Measurements from ENCODE around the gene DPF3. TPM values are rescaled to one million over a fixed set of nuclear protein-coding genes. Genes with fewer than 3 reads are reported as not detected.
A peak's percentile ranks its signal among the peaks of the same experiment; 100 is the strongest.

Gene DPF3
- total and polyA plus RNA-seq, 9 of the 15 experiments (the other 6 are each of a cell fraction or from before 2014, with no cell fraction given): 0.21 to 4.9 (median 1.2) TPM

GRCh38 chr14:72893636-72894322 is at the start of gene DPF3 (continued):
- TF ChIP-seq, protein P1, sequence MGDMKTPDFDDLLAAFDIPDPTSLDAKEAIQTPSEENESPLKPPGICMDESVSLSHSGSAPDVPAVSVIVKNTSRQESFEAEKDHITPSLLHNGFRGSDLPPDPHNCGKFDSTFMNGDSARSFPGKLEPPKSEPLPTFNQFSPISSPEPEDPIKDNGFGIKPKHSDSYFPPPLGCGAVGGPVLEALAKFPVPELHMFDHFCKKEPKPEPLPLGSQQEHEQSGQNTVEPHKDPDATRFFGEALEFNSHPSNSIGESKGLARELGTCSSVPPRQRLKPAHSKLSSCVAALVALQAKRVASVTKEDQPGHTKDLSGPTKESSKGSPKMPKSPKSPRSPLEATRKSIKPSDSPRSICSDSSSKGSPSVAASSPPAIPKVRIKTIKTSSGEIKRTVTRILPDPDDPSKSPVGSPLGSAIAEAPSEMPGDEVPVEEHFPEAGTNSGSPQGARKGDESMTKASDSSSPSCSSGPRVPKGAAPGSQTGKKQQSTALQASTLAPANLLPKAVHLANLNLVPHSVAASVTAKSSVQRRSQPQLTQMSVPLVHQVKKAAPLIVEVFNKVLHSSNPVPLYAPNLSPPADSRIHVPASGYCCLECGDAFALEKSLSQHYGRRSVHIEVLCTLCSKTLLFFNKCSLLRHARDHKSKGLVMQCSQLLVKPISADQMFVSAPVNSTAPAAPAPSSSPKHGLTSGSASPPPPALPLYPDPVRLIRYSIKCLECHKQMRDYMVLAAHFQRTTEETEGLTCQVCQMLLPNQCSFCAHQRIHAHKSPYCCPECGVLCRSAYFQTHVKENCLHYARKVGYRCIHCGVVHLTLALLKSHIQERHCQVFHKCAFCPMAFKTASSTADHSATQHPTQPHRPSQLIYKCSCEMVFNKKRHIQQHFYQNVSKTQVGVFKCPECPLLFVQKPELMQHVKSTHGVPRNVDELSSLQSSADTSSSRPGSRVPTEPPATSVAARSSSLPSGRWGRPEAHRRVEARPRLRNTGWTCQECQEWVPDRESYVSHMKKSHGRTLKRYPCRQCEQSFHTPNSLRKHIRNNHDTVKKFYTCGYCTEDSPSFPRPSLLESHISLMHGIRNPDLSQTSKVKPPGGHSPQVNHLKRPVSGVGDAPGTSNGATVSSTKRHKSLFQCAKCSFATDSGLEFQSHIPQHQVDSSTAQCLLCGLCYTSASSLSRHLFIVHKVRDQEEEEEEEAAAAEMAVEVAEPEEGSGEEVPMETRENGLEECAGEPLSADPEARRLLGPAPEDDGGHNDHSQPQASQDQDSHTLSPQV (IDR thresholded peaks at IDR 0.05): no peak
- TF ChIP-seq, protein P2, sequence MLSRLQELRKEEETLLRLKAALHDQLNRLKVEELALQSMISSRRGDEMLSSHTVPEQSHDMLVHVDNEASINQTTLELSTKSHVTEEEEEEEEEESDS (CRISPR knock-in tag; IDR thresholded peaks at IDR 0.05): no peak
- TF ChIP-seq ZNF324 (CRISPR knock-in tag; IDR thresholded peaks at IDR 0.05) (no peak), ZNF407 (IDR thresholded peaks at IDR 0.05; ENCODE audit: low read depth) (no peak), HNRNPH1 (optimal IDR thresholded peaks at IDR 0.05; ENCODE audit: low read depth, low read length) (no peak), CLOCK (CRISPR knock-in tag; IDR thresholded peaks at IDR 0.05; ENCODE audit: borderline replicate concordance) (no peak), RBFOX2 (IDR thresholded peaks at IDR 0.05; ENCODE audit: low read depth, low read length) (peak; percentile 60), VEZF1 (CRISPR knock-in tag; IDR thresholded peaks at IDR 0.05) (peak; percentile 39; the same call in 1 of the 2 replicates), HMG20B (CRISPR knock-in tag; IDR thresholded peaks at IDR 0.05) (no peak)

Data from K562 (cell line).